Ectodermal cell (in vitro differentiated cells): ENCODE results near the gene TRIO.

Experiments used
- H3K27ac ChIP-seq: 2 replicates; pipeline ENCODE4 v1.7.0; 2013; ENCODE audit warnings: mild to moderate bottlenecking, low read depth, low read length; ENCODE audit not compliant: insufficient read depth, poor library complexity, severe bottlenecking
- H3K27me3 ChIP-seq: 2 replicates; pipeline ENCODE4 v1.7.0; 2013; ENCODE audit warnings: mild to moderate bottlenecking, low read length; ENCODE audit not compliant: insufficient read depth, control insufficient read depth, poor library complexity, severe bottlenecking
- H3K36me3 ChIP-seq: one replicate; pipeline ENCODE4 v1.7.0; 2013; ENCODE audit warnings: low read length; ENCODE audit not compliant: control insufficient read depth, insufficient read depth
- H3K4me1 ChIP-seq: one replicate; pipeline ENCODE4 v1.7.0; 2013; ENCODE audit warnings: low read length; ENCODE audit not compliant: control insufficient read depth, insufficient read depth
- H3K4me3 ChIP-seq: 2 replicates; pipeline ENCODE4 v1.7.0; 2013; ENCODE audit warnings: low read depth, low read length, control low read depth; ENCODE audit not compliant: insufficient read depth
- H3K9me3 ChIP-seq: 2 replicates; pipeline ENCODE4 v1.7.0; 2013; ENCODE audit warnings: mild to moderate bottlenecking, low read length, moderate library complexity; ENCODE audit not compliant: control insufficient read depth
- WGBS, 2 experiments: methylation state at CpG; one replicate each; pipeline ENCODE4 v1.1.7; 2013; ENCODE audit warnings: missing lambda C conversion rate in 2 of 2; 5-methylcytosine and 5-hydroxymethylcytosine counted together

The TRIO gene

GRCh38 chr5:14436801-14437542, 293.8 kb downstream of the TRIO start:
- WGBS, 2 experiments, result 90 to 98% methylated on average over 5 of the region's 5 CpGs

DNA sequence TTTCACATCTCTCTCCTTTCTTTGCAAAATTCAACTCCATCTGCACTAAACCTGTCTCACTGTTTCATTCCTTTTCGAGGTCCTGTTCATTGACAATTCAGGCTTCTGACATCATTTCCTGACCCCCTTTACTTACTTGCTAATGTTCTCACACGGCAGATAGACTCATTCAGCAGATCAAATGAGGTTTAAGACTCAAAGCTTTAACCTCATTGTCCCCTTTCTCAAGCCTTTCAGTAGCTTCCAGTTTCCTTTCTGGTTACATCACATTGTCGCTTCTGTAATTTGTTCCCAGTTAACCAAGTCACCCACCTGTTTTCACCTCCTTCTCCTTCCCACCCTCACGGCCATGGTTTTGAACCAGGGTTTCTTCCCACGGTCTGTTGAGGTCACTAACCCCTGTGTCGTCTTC, 295.1 kb downstream of the TRIO start:
- Histone ChIP-seq H3K27me3 (no peaks in the 10 kb centered on the region), H3K27ac (no peak overlapping the region), H3K9me3 (no peaks in the 10 kb centered on the region), H3K4me3 (no peak overlapping the region), H3K36me3 (peaks cover 4% of the 10 kb centered on the region), H3K4me1 (peaks cover 22% of the 10 kb centered on the region)
- 92% methylated on average over 6 of the region's 6 CpGs for WGBS, 2 experiments

More at GRCh38 chr5:14436801-14437542, 293.8 kb downstream of the TRIO start:
- Histone ChIP-seq H3K4me3 (no peak overlapping the region), H3K27me3 (no peaks in the 10 kb centered on the region), H3K36me3 (peaks cover 4% of the 10 kb centered on the region), H3K9me3 (no peaks in the 10 kb centered on the region), H3K4me1 (peaks cover 23% of the 10 kb centered on the region), H3K27ac (no peak overlapping the region)

DNA sequence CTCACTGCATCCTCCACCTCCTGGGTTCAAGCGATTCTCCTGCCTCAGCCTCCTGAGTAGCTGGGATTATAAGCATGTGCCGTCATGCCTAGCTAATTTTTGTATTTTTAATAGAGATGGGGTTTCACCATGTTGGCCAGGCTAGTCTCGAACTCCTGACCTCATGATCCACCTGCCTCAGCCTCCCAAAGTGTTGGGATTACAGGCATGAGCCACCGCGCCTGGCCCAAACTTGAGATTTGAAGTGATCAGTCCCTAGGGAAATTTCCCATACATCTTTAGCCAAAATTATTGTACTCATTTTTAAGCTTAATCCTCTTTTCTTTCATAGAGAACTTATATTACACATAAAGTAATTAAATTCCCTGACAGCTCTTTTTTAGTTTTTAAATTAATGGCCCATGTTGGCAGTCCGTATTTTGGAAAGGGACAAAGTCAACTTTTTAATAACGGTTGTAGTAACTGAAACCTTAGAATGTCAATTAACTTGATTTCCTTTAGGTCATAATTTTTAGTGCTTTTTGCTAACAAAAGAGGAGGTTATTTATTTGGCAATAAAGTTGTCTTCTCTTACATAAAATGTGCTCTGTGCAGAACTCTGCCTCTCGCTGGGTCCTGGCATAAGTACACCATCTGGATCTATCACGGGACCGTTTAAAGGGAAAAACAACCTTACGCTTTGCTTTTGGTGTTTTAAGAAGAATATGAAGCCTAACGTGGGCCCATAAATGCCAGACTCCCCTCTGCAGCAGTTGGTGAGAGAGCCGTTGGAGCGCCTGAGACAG, 296.1 kb downstream of the TRIO start:
- H3K4me1 ChIP-seq, result peaks cover 22% of the 10 kb centered on the region
- H3K27me3 ChIP-seq, result no peaks in the 10 kb centered on the region
- H3K36me3 ChIP-seq, result peaks cover 4% of the 10 kb centered on the region
- no peak overlapping the region for H3K4me3 ChIP-seq
- H3K27ac ChIP-seq, result no peak overlapping the region
- H3K9me3 ChIP-seq, result no peaks in the 10 kb centered on the region
- WGBS, 2 experiments, result 90 to 91% methylated on average over 14 of the region's 14 CpGs

DNA sequence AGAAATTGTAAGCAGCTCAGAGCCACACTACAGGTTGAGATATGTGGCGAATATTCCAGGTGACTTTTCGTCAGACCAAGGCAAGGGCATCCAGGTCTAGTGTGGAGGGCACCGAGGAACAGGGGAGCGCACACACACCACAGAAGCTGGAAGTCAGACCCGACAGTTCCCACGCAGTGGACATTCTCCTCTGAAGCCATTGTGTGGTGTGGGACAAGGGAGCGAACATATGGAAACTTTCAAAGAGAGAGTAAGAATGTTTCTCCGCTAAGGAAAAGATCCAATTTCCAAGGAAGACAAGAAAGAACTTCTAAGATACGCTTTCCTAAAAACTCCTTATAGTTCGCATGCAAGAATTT, 297.1 kb downstream of the TRIO start:
- peak overlapping the region; percentile 17 for H3K27ac ChIP-seq

GRCh38 chr5:14440582-14441431, 297.7 kb downstream of the TRIO start:
- 80 to 81% methylated on average over 40 of the region's 40 CpGs for WGBS, 2 experiments
- Histone ChIP-seq H3K4me3 (no peak overlapping the region), H3K27me3 (no peaks in the 10 kb centered on the region), H3K9me3 (no peaks in the 10 kb centered on the region), H3K36me3 (peaks cover 3% of the 10 kb centered on the region), H3K27ac (peak overlapping the region; percentile 38), H3K4me1 (peaks cover 33% of the 10 kb centered on the region)

More for the DNA sequence above, 297.1 kb downstream of the TRIO start:
- no peaks in the 10 kb centered on the region for H3K9me3 ChIP-seq
- peaks cover 4% of the 10 kb centered on the region for H3K36me3 ChIP-seq
- peaks cover 26% of the 10 kb centered on the region for H3K4me1 ChIP-seq
- WGBS, 2 experiments, result 88 to 90% methylated on average over 10 of the region's 10 CpGs
- no peak overlapping the region for H3K4me3 ChIP-seq
- H3K27me3 ChIP-seq, result no peaks in the 10 kb centered on the region

GRCh38 chr5:14441641-14442040, 298.5 kb downstream of the TRIO start:
- H3K4me1 ChIP-seq, result peaks cover 40% of the 10 kb centered on the region
- 84 to 87% methylated on average over 4 of the region's 4 CpGs for WGBS, 2 experiments

DNA sequence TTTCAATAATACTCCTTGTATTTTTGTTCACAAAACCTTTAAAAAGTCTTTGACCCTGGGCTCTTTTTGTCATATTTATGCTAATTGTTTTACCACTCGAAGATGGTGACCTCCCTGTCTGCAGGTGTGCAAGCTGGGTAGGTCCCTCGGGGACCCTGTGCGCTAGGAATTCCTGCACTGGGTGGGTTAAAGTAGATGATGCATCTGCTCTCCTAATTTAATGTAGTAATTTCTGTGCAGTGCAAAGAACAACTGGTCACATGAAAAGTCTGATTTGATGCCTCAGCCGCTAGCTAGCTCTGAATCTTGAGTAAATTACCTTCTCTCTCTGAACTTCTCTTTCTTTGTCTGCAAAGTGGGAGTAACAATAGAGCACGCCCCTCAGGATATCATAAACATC, 299.4 kb downstream of the TRIO start:
- no peak overlapping the region for H3K4me3 ChIP-seq
- peaks cover 40% of the 10 kb centered on the region for H3K4me1 ChIP-seq
- no peaks in the 10 kb centered on the region for H3K9me3 ChIP-seq
- H3K36me3 ChIP-seq, result no peaks in the 10 kb centered on the region
- no peaks in the 10 kb centered on the region for H3K27me3 ChIP-seq
- 93 to 98% methylated on average over 4 to 5 of the region's 5 CpGs for WGBS, 2 experiments
- no peak overlapping the region for H3K27ac ChIP-seq

More at GRCh38 chr5:14441641-14442040, 298.5 kb downstream of the TRIO start:
- Histone ChIP-seq H3K4me3 (no peak overlapping the region), H3K27ac (no peak overlapping the region), H3K36me3 (no peaks in the 10 kb centered on the region), H3K27me3 (no peaks in the 10 kb centered on the region), H3K9me3 (no peaks in the 10 kb centered on the region)

DNA sequence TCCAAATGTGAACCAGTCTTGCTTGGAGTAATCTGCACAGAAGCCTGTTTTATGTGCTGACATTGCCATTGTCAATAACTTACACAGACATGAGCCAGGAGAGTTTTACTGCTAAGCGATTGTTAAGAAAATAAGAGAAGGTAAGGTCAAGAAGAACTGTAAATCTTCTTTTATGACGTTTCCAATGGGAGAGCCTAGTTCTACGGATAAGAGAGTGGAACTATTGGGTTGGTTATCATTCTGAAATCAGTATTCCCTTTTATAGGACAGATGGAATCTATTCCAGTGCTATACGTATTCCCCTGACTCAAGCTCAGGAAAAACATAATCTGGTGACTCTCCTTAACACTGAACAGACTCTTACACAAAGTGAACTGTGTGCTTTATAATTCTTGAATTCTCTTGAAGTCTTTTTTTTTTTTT, 300.5 kb downstream of the TRIO start:
- H3K27ac ChIP-seq, result no peak overlapping the region
- no peaks in the 10 kb centered on the region for H3K36me3 ChIP-seq
- WGBS, 2 experiments, result 88 to 92% methylated on average over 4 of the region's 4 CpGs
- no peaks in the 10 kb centered on the region for H3K27me3 ChIP-seq
- H3K4me1 ChIP-seq, result peaks cover 46% of the 10 kb centered on the region
- H3K4me3 ChIP-seq, result no peak overlapping the region
- H3K9me3 ChIP-seq, result no peaks in the 10 kb centered on the region

- no peak overlapping the region for H3K27ac ChIP-seq
- H3K9me3 ChIP-seq, result no peaks in the 10 kb centered on the region
- 93 to 99% methylated on average over 3 of the region's 3 CpGs for WGBS, 2 experiments
- no peak overlapping the region for H3K4me3 ChIP-seq
- no peaks in the 10 kb centered on the region for H3K36me3 ChIP-seq
- peaks cover 47% of the 10 kb centered on the region for H3K4me1 ChIP-seq
- H3K27me3 ChIP-seq, result no peaks in the 10 kb centered on the region
These were observed 301.0 kb downstream of the TRIO start for GRCh38 chr5:14444161-14444560.

- H3K9me3 ChIP-seq, result no peaks in the 10 kb centered on the region
- H3K27me3 ChIP-seq, result no peaks in the 10 kb centered on the region
These were observed 301.9 kb downstream of the TRIO start for GRCh38 chr5:14445013-14445412.

More at GRCh38 chr5:14445013-14445412, 301.9 kb downstream of the TRIO start:
- WGBS, 2 experiments, result 89 to 90% methylated on average over 4 of the region's 4 CpGs
- Histone ChIP-seq H3K36me3 (no peaks in the 10 kb centered on the region), H3K4me1 (peaks cover 50% of the 10 kb centered on the region), H3K4me3 (no peak overlapping the region), H3K27ac (no peak overlapping the region)
